ENCODE measurements around the gene ZNF396. TPM values are rescaled to one million over a fixed set of nuclear protein-coding genes. Genes with fewer than 3 reads are reported as not detected.

The ZNF396 gene
- total RNA-seq, 1 donor from 2014 or later = 2.9 TPM

- Mint-ChIP-seq H3K4me1 (peaks cover 3% of the 10 kb centered on the region), H3K4me3 (no peak overlapping the region), H3K27ac (ENCODE audit: unreplicated experiment) (no peak overlapping the region), H3K36me3 (ENCODE audit: low read depth) (no peaks in the 10 kb centered on the region), H3K9me3 (peaks cover 3% of the 10 kb centered on the region), H3K27me3 (ENCODE audit: low read depth) (peaks cover 29% of the 10 kb centered on the region)
- peak; percentile 94 for TF ChIP-seq CTCF (conservative IDR thresholded peaks at IDR 0.05)
- DNase-seq (ENCODE audit: low read depth, low spot score) = peak; percentile 55
These were observed 9.5 kb upstream of the ZNF396 start for GRCh38 chr18:35386600-35387100.

- Mint-ChIP-seq H3K4me1 (peaks cover 3% of the 10 kb centered on the region), H3K9me3 (peaks cover 3% of the 10 kb centered on the region), H3K27me3 (ENCODE audit: low read depth) (peaks cover 30% of the 10 kb centered on the region), H3K36me3 (ENCODE audit: low read depth) (no peaks in the 10 kb centered on the region), H3K27ac (ENCODE audit: unreplicated experiment) (no peak overlapping the region), H3K4me3 (no peak overlapping the region)
- TF ChIP-seq CTCF (conservative IDR thresholded peaks at IDR 0.05) = no peak
- DNase-seq (ENCODE audit: low read depth, low spot score) = no peak
These were observed 6.0 kb upstream of the ZNF396 start for GRCh38 chr18:35383136-35383535.

GRCh38 chr18:35379421-35379820, 2.3 kb upstream of the ZNF396 start:
- no peak for TF ChIP-seq CTCF (conservative IDR thresholded peaks at IDR 0.05)
- Mint-ChIP-seq H3K27me3 (ENCODE audit: low read depth) (peaks cover 28% of the 10 kb centered on the region), H3K4me3 (peak overlapping the region; percentile 57), H3K36me3 (ENCODE audit: low read depth) (no peaks in the 10 kb centered on the region), H3K9me3 (peaks cover 3% of the 10 kb centered on the region), H3K27ac (ENCODE audit: unreplicated experiment) (no peak overlapping the region), H3K4me1 (peaks cover 11% of the 10 kb centered on the region)
- no peak for DNase-seq (ENCODE audit: low read depth, low spot score)

- peaks cover 3% of the 10 kb centered on the region for H3K9me3 Mint-ChIP-seq
- peak overlapping the region; percentile 2 for H3K4me3 Mint-ChIP-seq
- no peak for DNase-seq (ENCODE audit: low read depth, low spot score)
- H3K36me3 Mint-ChIP-seq (ENCODE audit: low read depth) = no peaks in the 10 kb centered on the region
- TF ChIP-seq CTCF (conservative IDR thresholded peaks at IDR 0.05) = no peak
- peaks cover 11% of the 10 kb centered on the region for H3K4me1 Mint-ChIP-seq
- H3K27ac Mint-ChIP-seq (ENCODE audit: unreplicated experiment) = no peak overlapping the region
- peaks cover 26% of the 10 kb centered on the region for H3K27me3 Mint-ChIP-seq (ENCODE audit: low read depth)
These were observed 1.4 kb upstream of the ZNF396 start for GRCh38 chr18:35378574-35378896.

- H3K36me3 Mint-ChIP-seq (ENCODE audit: low read depth) = no peaks in the 10 kb centered on the region
- DNase-seq (ENCODE audit: low read depth, low spot score) = no peak
- no peak for TF ChIP-seq CTCF (conservative IDR thresholded peaks at IDR 0.05)
- H3K27me3 Mint-ChIP-seq (ENCODE audit: low read depth) = peaks cover 26% of the 10 kb centered on the region
- peaks cover 11% of the 10 kb centered on the region for H3K4me1 Mint-ChIP-seq
- no peak overlapping the region for H3K27ac Mint-ChIP-seq (ENCODE audit: unreplicated experiment)
- H3K4me3 Mint-ChIP-seq = peak overlapping the region; percentile 86
- H3K9me3 Mint-ChIP-seq = peaks cover 3% of the 10 kb centered on the region
These were observed 887 bp upstream of the ZNF396 start for GRCh38 chr18:35377875-35378573.
